HG02623 (cell line): ENCODE data around the gene ATF7.

Source experiments
- ATAC-seq: cut with Tn5 transposase; IDR thresholded peaks from one replicate; pipeline ENCODE4 v1.9.1; 2021; ENCODE audit warnings: moderate library complexity; ENCODE audit not compliant: unreplicated experiment

Gene ATF7

GRCh38 chr12:53463802-53464560, 162.2 kb downstream of the ATF7 start:
- no peak for ATAC-seq

GRCh38 chr12:53462935-53463334, 163.2 kb downstream of the ATF7 start:
- no peak for ATAC-seq

GRCh38 chr12:53461591-53461990, 164.6 kb downstream of the ATF7 start:
- ATAC-seq: no peak

DNA sequence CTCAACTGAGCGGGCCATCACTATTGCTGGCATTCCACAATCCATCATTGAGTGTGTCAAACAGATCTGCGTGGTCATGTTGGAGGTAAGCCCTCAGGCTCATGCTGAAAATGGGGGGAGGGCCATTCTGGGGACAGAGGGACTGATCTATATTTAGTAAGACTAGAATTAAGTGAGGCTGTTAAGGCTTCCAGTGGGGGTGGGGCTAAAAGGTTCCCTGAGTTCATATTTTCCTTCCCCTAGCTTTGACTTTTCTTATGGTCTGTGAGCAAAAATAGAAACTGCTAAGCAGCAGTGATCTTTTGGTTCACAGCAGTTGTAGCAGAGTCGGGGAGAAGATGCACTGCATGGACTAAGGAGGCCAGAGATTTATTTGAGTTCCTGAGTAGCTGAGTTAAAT, 165.1 kb downstream of the ATF7 start:
- ATAC-seq: no peak

- ATAC-seq: no peak
Observed at GRCh38 chr12:53459097-53459496, 167.1 kb downstream of the ATF7 start.
